Heart left ventricle (tissue), 16 donors: ENCODE data around the gene SLC16A7. TPM values are rescaled to one million over a fixed set of nuclear protein-coding genes. Genes with fewer than 3 reads are reported as not detected.

Experiments
- ATAC-seq, 4 donors: fragments of 200-7000 bp; cut with Tn5 transposase; one replicate each; pipeline ENCODE4 v1.9.1; 2020 to 2022; ENCODE audit warnings: moderate library complexity in 4 of 4, mild to moderate bottlenecking in 3 of 4, moderate number of reproducible peaks in 1 of 4
- DNase-seq, 5 donors: peaks; one replicate each; pipeline ENCODE4 v3.0.0-alpha.2; 2020
- H3K27ac ChIP-seq, 12 donors: fragments of 200-600 bp; sonication (generic) in 4 of 12; one replicate each; pipeline versions ENCODE4 v1.5.0 to v1.8.0; 2016 to 2022; ENCODE audit warnings: mild to moderate bottlenecking in 2 of 12
- H3K27me3 ChIP-seq, 9 donors: fragments of 200-600 bp; sonication (generic) in 2 of 9; one replicate each; pipeline versions ENCODE4 v1.5.1 to v1.8.0; 2016 to 2022; ENCODE audit warnings: mild to moderate bottlenecking in 3 of 9
- H3K36me3 ChIP-seq, 9 donors: fragments of 200-600 bp; sonication (generic) in 2 of 9; one replicate each; pipeline versions ENCODE4 v1.5.0 to v1.8.0; 2018 to 2022; ENCODE audit warnings: mild to moderate bottlenecking in 2 of 9
- H3K4me1 ChIP-seq, 12 donors: fragments of 200-600 bp; sonication (generic) in 4 of 12; one replicate each; pipeline versions ENCODE4 v1.5.0 to v1.8.0; 2016 to 2022; ENCODE audit warnings: mild to moderate bottlenecking in 3 of 12
- H3K4me3 ChIP-seq, 12 donors: fragments of 200-600 bp; sonication (generic) in 4 of 12; one replicate each; pipeline versions ENCODE4 v1.5.0 to v1.8.0; 2017 to 2022; ENCODE audit warnings: mild to moderate bottlenecking in 9 of 12, moderate library complexity in 4 of 12
- H3K9me3 ChIP-seq, 12 donors: fragments of 200-600 bp; sonication (generic) in 4 of 12; one replicate each; pipeline versions ENCODE4 v1.5.0 to v1.8.0; 2016 to 2022; ENCODE audit warnings: mild to moderate bottlenecking in 1 of 12
- POLR2A ChIP-seq, 2 donors: fragments of 450-650 bp; IDR thresholded peaks; one replicate each; pipeline ENCODE4 v1.6.1; 2017; ENCODE audit warnings: antibody characterized with exemption in 2 of 2, mild to moderate bottlenecking in 2 of 2, moderate library complexity in 2 of 2
- WGBS, 4 donors: extraction: QIAGEN DNeasy Blood & Tissue Kit in 2 of 4; methylation state at CpG; one replicate each; pipeline versions ENCODE4 v1.1.5 to v1.1.7; 2013 to 2018; 5-methylcytosine and 5-hydroxymethylcytosine counted together
- intact Hi-C, 10 donors: fragments of 100-400 bp; cut with DNase I; formaldehyde crosslinking; loops; one replicate each; pipeline versions ENCODE4 v1.11.1 to v1.14.2; 2022
- long read RNA-seq, 3 donors: library from polyadenylated mRNA; unstranded; transcript quantifications; one replicate each; pipeline ENCODE4 v2.0.0, GENCODE V29; 2020 to 2021
- polyA plus RNA-seq, 2 donors: library from polyadenylated mRNA; stranded (reverse); fragments of 200-250 nt; gene quantifications; one replicate each; pipeline ENCODE4 v1.2.3, GENCODE V29; 2013
- total RNA-seq, 9 donors: library from RNA; depleted of rRNA in 2 of 9; stranded (reverse); fragments of >200 nt in 2 of 9; fragmentation: NEBNext Ultra II Directional in 3 of 9; extraction: Animal tissue kit (Norgen Biotek cat#: 25700) in 3 of 9; gene quantifications; one replicate each; pipeline versions ENCODE4 v1.1.0 to v1.2.4, GENCODE V29; 2016 to 2023
- TF ChIP-seq, protein P1 (sequence below), 12 donors: fragments of 200-600 bp; sonication (generic) in 4 of 12; IDR thresholded peaks; one replicate each; pipeline versions ENCODE4 v1.5.0 to v1.8.0; 2018 to 2022; ENCODE audit warnings: antibody characterized with exemption in 12 of 12, mild to moderate bottlenecking in 5 of 12
- donor health status: ischemic (EF 13 %, LVEDD 7.1; RV severe dilation, severe dysfunction).
- donor health status: healthy with polysubstance abuse.
- donor health status: DM: no; HTN: yes; CAD: no.
- donor health status: DM: no; HTN: no; CAD: no.
- donor health status: ischemic (EF 25% LVEDD 6.9; RV normal size, moderate dysfunction).
- donor health status: ischemic (EF 25% LVEDD 5.7; RV mildly dilated, moderate dysfunction).
- donor health status: healthy.
- donor health status: DM: yes; HTN: yes; CAD: no.
- donor health status: ischemic (EF 35%, LVEDD 5.7; RV mildly dilated, moderate dysfunction).
- donor health status: nonischemic (EF 11% LVEDD 7.7; RV severe dilation, severe dysfunction).
- donor health status: DM: yes; HTN: yes; CAD: no.
- donor health status: PGD.
- donor health status: ischemic (EF 29% LVEDD 5.4; RV normal size, mild dysfunction).
- donor health status: nonischemic (EF 23%, LVEDD 6.1; RV moderate dilation, normal function).

The SLC16A7 gene, protein sequence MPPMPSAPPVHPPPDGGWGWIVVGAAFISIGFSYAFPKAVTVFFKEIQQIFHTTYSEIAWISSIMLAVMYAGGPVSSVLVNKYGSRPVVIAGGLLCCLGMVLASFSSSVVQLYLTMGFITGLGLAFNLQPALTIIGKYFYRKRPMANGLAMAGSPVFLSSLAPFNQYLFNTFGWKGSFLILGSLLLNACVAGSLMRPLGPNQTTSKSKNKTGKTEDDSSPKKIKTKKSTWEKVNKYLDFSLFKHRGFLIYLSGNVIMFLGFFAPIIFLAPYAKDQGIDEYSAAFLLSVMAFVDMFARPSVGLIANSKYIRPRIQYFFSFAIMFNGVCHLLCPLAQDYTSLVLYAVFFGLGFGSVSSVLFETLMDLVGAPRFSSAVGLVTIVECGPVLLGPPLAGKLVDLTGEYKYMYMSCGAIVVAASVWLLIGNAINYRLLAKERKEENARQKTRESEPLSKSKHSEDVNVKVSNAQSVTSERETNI
- total RNA-seq (100 to 1,000 TPM in 8 of 9 donors, 10 to 100 TPM in 1; 60.6 to 227 (median 169) TPM), polyA plus RNA-seq (10 to 100 TPM; 18.4 to 19.0 TPM)
- long read RNA-seq, donor 1, transcript SLC16A7-206 (5 exons, 1,603 nt), result minor isoform, 12 of 49 reads
- long read RNA-seq, donor 1, transcript SLC16A7-203 (6 exons, 1,969 nt), result major isoform, 14 of 49 reads
- long read RNA-seq, donor 1, partial matches to known transcripts, result 4 of 49 reads
- long read RNA-seq, donor 1, other reads (novel, unspliced or antisense), result 19 of 49 reads
- long read RNA-seq, donor 2, transcript SLC16A7-203 (6 exons, 1,969 nt), result major isoform, 57 of 88 reads
- long read RNA-seq, donor 2, transcript SLC16A7-206 (5 exons, 1,603 nt), result minor isoform, 17 of 88 reads
- long read RNA-seq, donor 2, partial matches to known transcripts, result 5 of 88 reads
- long read RNA-seq, donor 2, other reads (novel, unspliced or antisense), result 9 of 88 reads
- long read RNA-seq, donor 3, transcript SLC16A7-203 (6 exons, 1,969 nt), result major isoform, 11 of 30 reads
- long read RNA-seq, donor 3, partial matches to known transcripts, result 2 of 30 reads
- long read RNA-seq, donor 3, other reads (novel, unspliced or antisense), result 17 of 30 reads

- no peaks in the 10 kb centered on the region for H3K36me3 ChIP-seq
- H3K27me3 ChIP-seq, result no peaks in the 10 kb centered on the region
- H3K4me3 ChIP-seq, result peak within 1 kb of the TSS; percentile 61 to 87 (median 70)
- peaks cover 0 to 43% (median 21%) of the 10 kb centered on the region in 12 donors for H3K4me1 ChIP-seq
- ATAC-seq, result peak; percentile 82 to 92 (median 88)
- peak; percentile 90 to 96 (median 94) for DNase-seq
- H3K27ac ChIP-seq, result peak within 1 kb of the TSS; percentile 80 to 98 (median 97)
- 0 to 1% (median 1%) methylated on average over 47 to 61 of the region's 61 CpGs for WGBS, 4 donors
- intact Hi-C loops, result loop anchor here in 6 of 10 donors (2.0 to 10.0 kb wide), 10 partner anchors 66 to 209 kb away; no protein-coding TSS in a partner anchor
- no peaks in the 10 kb centered on the region for H3K9me3 ChIP-seq
- TF ChIP-seq POLR2A (IDR thresholded peaks at IDR 0.05), result peak in 1 of 2 donors; percentile 29
- TF ChIP-seq, protein P1, sequence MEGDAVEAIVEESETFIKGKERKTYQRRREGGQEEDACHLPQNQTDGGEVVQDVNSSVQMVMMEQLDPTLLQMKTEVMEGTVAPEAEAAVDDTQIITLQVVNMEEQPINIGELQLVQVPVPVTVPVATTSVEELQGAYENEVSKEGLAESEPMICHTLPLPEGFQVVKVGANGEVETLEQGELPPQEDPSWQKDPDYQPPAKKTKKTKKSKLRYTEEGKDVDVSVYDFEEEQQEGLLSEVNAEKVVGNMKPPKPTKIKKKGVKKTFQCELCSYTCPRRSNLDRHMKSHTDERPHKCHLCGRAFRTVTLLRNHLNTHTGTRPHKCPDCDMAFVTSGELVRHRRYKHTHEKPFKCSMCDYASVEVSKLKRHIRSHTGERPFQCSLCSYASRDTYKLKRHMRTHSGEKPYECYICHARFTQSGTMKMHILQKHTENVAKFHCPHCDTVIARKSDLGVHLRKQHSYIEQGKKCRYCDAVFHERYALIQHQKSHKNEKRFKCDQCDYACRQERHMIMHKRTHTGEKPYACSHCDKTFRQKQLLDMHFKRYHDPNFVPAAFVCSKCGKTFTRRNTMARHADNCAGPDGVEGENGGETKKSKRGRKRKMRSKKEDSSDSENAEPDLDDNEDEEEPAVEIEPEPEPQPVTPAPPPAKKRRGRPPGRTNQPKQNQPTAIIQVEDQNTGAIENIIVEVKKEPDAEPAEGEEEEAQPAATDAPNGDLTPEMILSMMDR (IDR thresholded peaks at IDR 0.05), result peak in 1 of 12 donors; percentile 14
Observed at GRCh38 chr12:59595883-59596540, at the start of gene SLC16A7. SLC16A7 (plus strand) TSS chr12:59596029; CDS start chr12:59704802, 108,773 bp downstream.

- Histone ChIP-seq H3K4me3 (no peak overlapping the region), H3K36me3 (no peaks in the 10 kb centered on the region), H3K27ac (no peak overlapping the region), H3K27me3 (no peaks in the 10 kb centered on the region), H3K4me1 (no peaks in the 10 kb centered on the region), H3K9me3 (no peaks in the 10 kb centered on the region)
- DNase-seq (no peak), ATAC-seq (no peak)
- intact Hi-C loops, result no loop called here
- TF ChIP-seq, protein P1 (IDR thresholded peaks at IDR 0.05), result no peak
- no peak for TF ChIP-seq POLR2A (IDR thresholded peaks at IDR 0.05)
- 58 to 82% (median 76%) methylated on average over 3 of the region's 3 CpGs for WGBS, 4 donors
Observed at GRCh38 chr12:59548930-59549329, 46.9 kb upstream of the SLC16A7 start.

- TF ChIP-seq POLR2A (IDR thresholded peaks at IDR 0.05), result no peak
- TF ChIP-seq, protein P1 (IDR thresholded peaks at IDR 0.05), result no peak
- WGBS, 4 donors, result 64 to 83% (median 75%) methylated on average over 2 of the region's 2 CpGs
- Histone ChIP-seq H3K27me3 (peaks cover 0 to 4% (median 0%) of the 10 kb centered on the region in 9 donors), H3K4me1 (no peaks in the 10 kb centered on the region), H3K36me3 (no peaks in the 10 kb centered on the region), H3K9me3 (no peaks in the 10 kb centered on the region), H3K4me3 (no peak overlapping the region), H3K27ac (no peak overlapping the region)
- intact Hi-C loops, result no loop called here
- DNase-seq (no peak), ATAC-seq (no peak)
Observed at GRCh38 chr12:59559696-59560095, 36.1 kb upstream of the SLC16A7 start.
